HEK293T (cell line): ENCODE data around the gene NEUROD6.

Source experiments
- CTCF ChIA-PET: fragments of 350-600 bp; formaldehyde crosslinking; extraction: SDS; loops from one replicate; lab custom pipeline; 2021; ENCODE audit warnings: antibody characterized with exemption, inconsistent platforms; lab: Yijun Ruan, JAX
- POLR2A ChIA-PET: fragments of 350-600 bp; formaldehyde crosslinking; extraction: SDS; loops from one replicate; lab custom pipeline; 2020; ENCODE audit warnings: antibody characterized with exemption, inconsistent platforms; lab: Yijun Ruan, JAX
- DNase-seq: peaks from one replicate; pipeline ENCODE4 v3.0.0; 2012; ENCODE audit warnings: mixed read lengths; ENCODE audit errors: extremely low spot score
- ARNT ChIP-seq: fragments of 450-650 bp; IDR thresholded peaks from 2 replicates; pipeline ENCODE4 v1.6.1; 2017; ENCODE audit warnings: mild to moderate bottlenecking
- BHLHE40 ChIP-seq: fragments of 450-650 bp; IDR thresholded peaks from 2 replicates; pipeline ENCODE4 v1.6.1; 2016; ENCODE audit warnings: mild to moderate bottlenecking, moderate library complexity, borderline replicate concordance
- CTBP1 ChIP-seq: fragments of 450-650 bp; IDR thresholded peaks from 2 replicates; pipeline ENCODE4 v1.6.1; 2016; ENCODE audit warnings: borderline replicate concordance
- ELF4 ChIP-seq: fragments of 450-650 bp; IDR thresholded peaks from 2 replicates; pipeline ENCODE4 v1.6.1; 2017; ENCODE audit warnings: antibody characterized with exemption
- FOXA1 ChIP-seq: fragments of 450-650 bp; IDR thresholded peaks from 2 replicates; pipeline ENCODE4 v1.6.1; 2016; ENCODE audit warnings: mild to moderate bottlenecking
- FOXK2 ChIP-seq: fragments of 450-650 bp; IDR thresholded peaks from 2 replicates; pipeline ENCODE4 v1.6.1; 2016; ENCODE audit warnings: mild to moderate bottlenecking
- FOXM1 ChIP-seq: fragments of 450-650 bp; IDR thresholded peaks from 2 replicates; pipeline ENCODE4 v1.6.1; 2017; ENCODE audit warnings: mild to moderate bottlenecking, borderline replicate concordance
- HDGF ChIP-seq: fragments of 450-650 bp; IDR thresholded peaks from 2 replicates; pipeline ENCODE4 v1.6.1; 2017; ENCODE audit warnings: antibody characterized with exemption, borderline replicate concordance
- L3MBTL2 ChIP-seq: fragments of 450-650 bp; conservative IDR thresholded peaks from 2 replicates; pipeline ENCODE4 v1.6.1; 2016; ENCODE audit warnings: mild to moderate bottlenecking
- LEF1 ChIP-seq: fragments of 450-650 bp; IDR thresholded peaks from 2 replicates; pipeline ENCODE4 v1.6.1; 2017; ENCODE audit warnings: mild to moderate bottlenecking, borderline replicate concordance
- NFRKB ChIP-seq: fragments of 450-650 bp; IDR thresholded peaks from 2 replicates; pipeline ENCODE4 v1.6.1; 2016; ENCODE audit warnings: mild to moderate bottlenecking, moderate library complexity
- SP1 ChIP-seq: fragments of 450-650 bp; IDR thresholded peaks from 2 replicates; pipeline ENCODE4 v1.6.1; 2017
- SUZ12 ChIP-seq: fragments of 450-650 bp; IDR thresholded peaks from 2 replicates; pipeline ENCODE4 v1.6.1; 2016; ENCODE audit warnings: mild to moderate bottlenecking
- TARDBP ChIP-seq: fragments of 450-650 bp; IDR thresholded peaks from 2 replicates; pipeline ENCODE4 v1.6.1; 2016
- ZNF384 ChIP-seq: fragments of 450-650 bp; IDR thresholded peaks from 2 replicates; pipeline ENCODE4 v1.6.1; 2016
- TF ChIP-seq, protein P1 (sequence below): fragments of 450-650 bp; IDR thresholded peaks from 2 replicates; pipeline ENCODE4 v1.6.1; 2016

Gene NEUROD6

GRCh38 chr7:31345421-31345820 is 4.9 kb upstream of the NEUROD6 start:
- ChIA-PET POLR2A (no interaction called here), CTCF (no interaction called here)
- TF ChIP-seq LEF1 (no peak), HDGF (no peak), FOXK2 (no peak), NFRKB (no peak)
- DNase-seq: no peak

GRCh38 chr7:31343516-31344305 is 3.2 kb upstream of the NEUROD6 start:
- DNase-seq: no peak
- ChIA-PET POLR2A (no interaction called here), CTCF (no interaction called here)
- TF ChIP-seq L3MBTL2 (no peak), BHLHE40 (no peak), ARNT (no peak), FOXM1 (no peak), TARDBP (no peak), ZNF384 (no peak), HDGF (no peak), NFRKB (no peak)

- TF ChIP-seq LEF1: no peak
- TF ChIP-seq HDGF: no peak
- TF ChIP-seq L3MBTL2: no peak
- no peak for TF ChIP-seq BHLHE40
- no peak for TF ChIP-seq SP1
- TF ChIP-seq NFRKB: no peak
- TF ChIP-seq FOXA1: no peak
- no peak for TF ChIP-seq CTBP1
- no peak for TF ChIP-seq ZNF384
- no peak for TF ChIP-seq FOXK2
- TF ChIP-seq FOXM1: no peak
- TF ChIP-seq ARNT: no peak
- ChIA-PET CTCF (no interaction called here), POLR2A (no interaction called here)
- DNase-seq: no peak
Measured at GRCh38 chr7:31341141-31341540, 615 bp upstream of the NEUROD6 start.

GRCh38 chr7:31340051-31340450 is 475 bp downstream of the NEUROD6 start:
- POLR2A ChIA-PET: no interaction called here

GRCh38 chr7:31338706-31339105 is 1.8 kb downstream of the NEUROD6 start:
- ChIA-PET CTCF (no interaction called here), POLR2A (no interaction called here)
- no peak for DNase-seq
- TF ChIP-seq TARDBP (no peak), NFRKB (no peak), ELF4 (no peak), ZNF384 (no peak), FOXK2 (no peak), HDGF (no peak), ARNT (no peak)

More at GRCh38 chr7:31340051-31340450, 475 bp downstream of the NEUROD6 start:
- no peak for DNase-seq
- TF ChIP-seq, protein P1, sequence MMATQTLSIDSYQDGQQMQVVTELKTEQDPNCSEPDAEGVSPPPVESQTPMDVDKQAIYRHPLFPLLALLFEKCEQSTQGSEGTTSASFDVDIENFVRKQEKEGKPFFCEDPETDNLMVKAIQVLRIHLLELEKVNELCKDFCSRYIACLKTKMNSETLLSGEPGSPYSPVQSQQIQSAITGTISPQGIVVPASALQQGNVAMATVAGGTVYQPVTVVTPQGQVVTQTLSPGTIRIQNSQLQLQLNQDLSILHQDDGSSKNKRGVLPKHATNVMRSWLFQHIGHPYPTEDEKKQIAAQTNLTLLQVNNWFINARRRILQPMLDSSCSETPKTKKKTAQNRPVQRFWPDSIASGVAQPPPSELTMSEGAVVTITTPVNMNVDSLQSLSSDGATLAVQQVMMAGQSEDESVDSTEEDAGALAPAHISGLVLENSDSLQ: no peak
- TF ChIP-seq ELF4 (no peak), LEF1 (no peak), NFRKB (no peak), ARNT (no peak), SP1 (no peak), FOXA1 (no peak), SUZ12 (no peak), FOXM1 (no peak), ZNF384 (no peak)
- CTCF ChIA-PET: no interaction called here

DNA sequence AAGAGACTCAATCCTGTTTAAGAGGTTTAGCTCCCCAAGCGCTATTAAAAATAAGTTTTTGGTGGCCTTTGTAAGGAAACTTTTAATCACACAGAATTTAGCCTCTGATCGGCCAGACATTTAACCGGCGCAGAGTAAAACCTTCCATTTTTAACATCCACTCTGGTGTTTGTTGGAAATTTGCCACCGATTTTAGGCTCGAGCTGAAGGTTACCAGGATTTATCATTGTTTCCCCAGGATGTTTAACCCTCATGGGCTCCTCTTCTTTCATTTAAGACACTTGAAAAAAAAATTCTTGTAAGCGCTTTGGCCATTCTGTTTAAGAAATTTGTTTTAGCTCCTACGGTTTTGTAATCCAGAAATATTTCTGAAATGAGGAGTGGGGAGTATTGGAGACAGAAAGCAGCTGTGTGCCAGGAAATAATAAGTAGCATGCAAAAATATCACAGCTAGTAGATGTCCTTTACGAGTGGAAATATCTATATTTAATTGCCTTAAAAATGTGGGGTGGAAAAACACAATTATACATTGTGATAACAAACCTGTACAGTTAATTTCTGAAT is 3.4 kb downstream of the NEUROD6 start:
- CTCF ChIA-PET: no interaction called here
- POLR2A ChIA-PET: no interaction called here
- TF ChIP-seq LEF1: no peak
- no peak for TF ChIP-seq SP1
- no peak for TF ChIP-seq FOXM1
- TF ChIP-seq L3MBTL2: no peak
- no peak for TF ChIP-seq NFRKB
- no peak for DNase-seq

- DNase-seq: no peak
- TF ChIP-seq NFRKB (no peak), SP1 (no peak), ARNT (no peak), FOXK2 (no peak), FOXA1 (no peak)
- CTCF ChIA-PET: no interaction called here
- POLR2A ChIA-PET: no interaction called here
Measured at GRCh38 chr7:31336202-31337001, 4.1 kb downstream of the NEUROD6 start.

GRCh38 chr7:31335884-31336201 is 4.7 kb downstream of the NEUROD6 start:
- TF ChIP-seq SUZ12 (no peak), FOXM1 (no peak), LEF1 (no peak), HDGF (no peak), ARNT (no peak), NFRKB (no peak), L3MBTL2 (no peak), ZNF384 (no peak), SP1 (no peak), TARDBP (no peak), ELF4 (no peak), FOXA1 (no peak), FOXK2 (no peak), CTBP1 (no peak), BHLHE40 (no peak)
- TF ChIP-seq, protein P1: no peak
- no peak for DNase-seq
- ChIA-PET POLR2A (no interaction called here), CTCF (no interaction called here)
